ENCODE results near the gene KRTAP2-2. TPM values are rescaled to one million over a fixed set of nuclear protein-coding genes. Genes with fewer than 3 reads are reported as not detected.

KRTAP2-2 gene
- polyA plus RNA-seq, 1 of the 3 experiments (the other 2 are of a cell fraction) = not detected

GRCh38 chr17:41012326-41013120 lies 42.5 kb downstream of the KRTAP2-2 start:
- TF ChIP-seq POLR2AphosphoS5 (IDR thresholded peaks at IDR 0.05; ENCODE audit: low read depth, low read length) = no peak
- TF ChIP-seq FOSL2 (IDR thresholded peaks at IDR 0.05; ENCODE audit: borderline replicate concordance, low read depth) = no peak
- TF ChIP-seq RXRA (IDR thresholded peaks at IDR 0.05; ENCODE audit: borderline replicate concordance, low read depth) = no peak
- WGBS (ENCODE audit: low lambda C conversion rate) = 17% methylated on average over 6 of the region's 6 CpGs
- Histone ChIP-seq H3K9ac (no peak overlapping the region), H3K9me3 (no peaks in the 10 kb centered on the region), H4K20me1 (ENCODE audit: insufficient read depth) (no peaks in the 10 kb centered on the region), H3K79me2 (ENCODE audit: insufficient read depth) (no peaks in the 10 kb centered on the region), H3K4me2 (no peak overlapping the region), H3F3A (replicated peaks; ENCODE audit: insufficient read depth) (no peaks in the 10 kb centered on the region), H3K9me2 (no peaks in the 10 kb centered on the region), H3K27ac (ENCODE audit: low read depth in 2 of 2, low read length in 1 of 2) (no peak overlapping the region), H3K36me3 (replicated peaks in 1 of 2; ENCODE audit: control insufficient read depth in 1 of 2, insufficient read depth in 2 of 2, low read length in 1 of 2) (no peaks in the 10 kb centered on the region), H3K4me3 (ENCODE audit: low read depth in 2 of 2, low read length in 1 of 2) (no peak overlapping the region), H2AFZ (ENCODE audit: low read depth) (no peak overlapping the region), H3K27me3 (ENCODE audit: insufficient read depth) (peaks cover 41% of the 10 kb centered on the region; the same call in 1 of the 2 replicates), H3K4me1 (ENCODE audit: control insufficient read depth in 1 of 2, insufficient read depth in 2 of 2, low read depth in 1 of 2, low read length in 1 of 2) (no peaks in the 10 kb centered on the region)
- ChIA-PET CTCF (no interaction called here), POLR2A (no interaction called here)
- no peak for DNase-seq

GRCh38 chr17:41010441-41010840 lies 44.6 kb downstream of the KRTAP2-2 start:
- H3K4me2 ChIP-seq = no peak overlapping the region
- H3K9me2 ChIP-seq = no peaks in the 10 kb centered on the region
- H3K9ac ChIP-seq = no peak overlapping the region
- H3K36me3 ChIP-seq (replicated peaks in 1 of 2; ENCODE audit: control insufficient read depth in 1 of 2, insufficient read depth in 2 of 2, low read length in 1 of 2) = no peaks in the 10 kb centered on the region
- ChIA-PET CTCF (no interaction called here), POLR2A (no interaction called here)
- H3K27ac ChIP-seq (ENCODE audit: low read depth in 2 of 2, low read length in 1 of 2) = no peak overlapping the region
- no peak for TF ChIP-seq MAX (IDR thresholded peaks at IDR 0.05; ENCODE audit: low read depth)
- H3K4me3 ChIP-seq (ENCODE audit: low read depth in 2 of 2, low read length in 1 of 2) = no peak overlapping the region
- peaks cover 31% of the 10 kb centered on the region; the same call in 1 of the 2 replicates for H3K27me3 ChIP-seq (ENCODE audit: insufficient read depth)
- no peak overlapping the region for H2AFZ ChIP-seq (ENCODE audit: low read depth)
- no peaks in the 10 kb centered on the region for H3F3A ChIP-seq (replicated peaks; ENCODE audit: insufficient read depth)
- no peaks in the 10 kb centered on the region for H3K9me3 ChIP-seq
- H3K79me2 ChIP-seq (ENCODE audit: insufficient read depth) = no peaks in the 10 kb centered on the region
- H4K20me1 ChIP-seq (ENCODE audit: insufficient read depth) = no peaks in the 10 kb centered on the region
- no peaks in the 10 kb centered on the region for H3K4me1 ChIP-seq (ENCODE audit: control insufficient read depth in 1 of 2, insufficient read depth in 2 of 2, low read depth in 1 of 2, low read length in 1 of 2)
- DNase-seq = no peak

- H3K27me3 ChIP-seq (ENCODE audit: insufficient read depth) = peaks cover 31% of the 10 kb centered on the region; the same call in 1 of the 2 replicates
- no peaks in the 10 kb centered on the region for H3K79me2 ChIP-seq (ENCODE audit: insufficient read depth)
- H3K4me3 ChIP-seq (ENCODE audit: low read depth in 2 of 2, low read length in 1 of 2) = no peak overlapping the region
- DNase-seq = no peak
- WGBS (ENCODE audit: low lambda C conversion rate) = 6% methylated on average over 1 of the region's 1 CpG
- H3F3A ChIP-seq (replicated peaks; ENCODE audit: insufficient read depth) = no peaks in the 10 kb centered on the region
- no peaks in the 10 kb centered on the region for H3K9me2 ChIP-seq
- no peak overlapping the region for H3K27ac ChIP-seq (ENCODE audit: low read depth in 2 of 2, low read length in 1 of 2)
- no peak overlapping the region for H3K9ac ChIP-seq
- H3K4me1 ChIP-seq (ENCODE audit: control insufficient read depth in 1 of 2, insufficient read depth in 2 of 2, low read depth in 1 of 2, low read length in 1 of 2) = no peaks in the 10 kb centered on the region
- no peaks in the 10 kb centered on the region for H3K36me3 ChIP-seq (replicated peaks in 1 of 2; ENCODE audit: control insufficient read depth in 1 of 2, insufficient read depth in 2 of 2, low read length in 1 of 2)
- H3K4me2 ChIP-seq = no peak overlapping the region
- ChIA-PET CTCF (interaction anchor here (0.6 kb wide), 1 partner anchor 73 kb away, joined by 3 read pairs; no protein-coding TSS in a partner anchor), POLR2A (no interaction called here)
- no peaks in the 10 kb centered on the region for H3K9me3 ChIP-seq
- H4K20me1 ChIP-seq (ENCODE audit: insufficient read depth) = no peaks in the 10 kb centered on the region
- no peak overlapping the region for H2AFZ ChIP-seq (ENCODE audit: low read depth)
- TF ChIP-seq ELF1 (IDR thresholded peaks at IDR 0.05) (no peak), CTCF (IDR thresholded peaks at IDR 0.05) (no peak), SMC3 (IDR thresholded peaks at IDR 0.05; ENCODE audit: low read depth, low read length) (no peak), USF1 (IDR thresholded peaks at IDR 0.05; ENCODE audit: borderline replicate concordance, low read depth) (no peak), CHD2 (IDR thresholded peaks at IDR 0.05; ENCODE audit: low read length, partially characterized antibody) (no peak), MXI1 (IDR thresholded peaks at IDR 0.05; ENCODE audit: low read depth, low read length) (no peak), TAF1 (IDR thresholded peaks at IDR 0.05; ENCODE audit: borderline replicate concordance, low read depth, low read length) (no peak), MEF2A (IDR thresholded peaks at IDR 0.05; ENCODE audit: borderline replicate concordance, low read depth) (no peak), TEAD4 (IDR thresholded peaks at IDR 0.05; ENCODE audit: borderline replicate concordance, insufficient read depth) (no peak), FOSL2 (IDR thresholded peaks at IDR 0.05; ENCODE audit: borderline replicate concordance, low read depth) (no peak), ZBTB33 (IDR thresholded peaks at IDR 0.05; ENCODE audit: borderline replicate concordance, low read depth) (no peak), USF2 (IDR thresholded peaks at IDR 0.05; ENCODE audit: borderline replicate concordance, low read depth, low read length) (no peak), TCF12 (IDR thresholded peaks at IDR 0.05) (no peak)
Measured at GRCh38 chr17:41009936-41010335, 45.1 kb downstream of the KRTAP2-2 start.
